Muscle of arm (tissue), 12 donors: ENCODE data around the gene RFLNA. TPM values are rescaled to one million over a fixed set of nuclear protein-coding genes. Genes with fewer than 3 reads are reported as not detected.

Experiments
- DNase-seq: peaks from one replicate; pipeline ENCODE4 v3.0.0-alpha.2; 2013
- polyA plus RNA-seq, 12 donors: library from polyadenylated mRNA; unstranded; fragments of 120-200 nt; gene quantifications; one replicate each; pipeline ENCODE4 v1.2.1, GENCODE V29; 2013; ENCODE audit not compliant: insufficient read length in 12 of 12

RFLNA gene
- polyA plus RNA-seq, 12 donors = 3.2 to 21.8 (median 5.8) TPM; not detected in 1

DNA sequence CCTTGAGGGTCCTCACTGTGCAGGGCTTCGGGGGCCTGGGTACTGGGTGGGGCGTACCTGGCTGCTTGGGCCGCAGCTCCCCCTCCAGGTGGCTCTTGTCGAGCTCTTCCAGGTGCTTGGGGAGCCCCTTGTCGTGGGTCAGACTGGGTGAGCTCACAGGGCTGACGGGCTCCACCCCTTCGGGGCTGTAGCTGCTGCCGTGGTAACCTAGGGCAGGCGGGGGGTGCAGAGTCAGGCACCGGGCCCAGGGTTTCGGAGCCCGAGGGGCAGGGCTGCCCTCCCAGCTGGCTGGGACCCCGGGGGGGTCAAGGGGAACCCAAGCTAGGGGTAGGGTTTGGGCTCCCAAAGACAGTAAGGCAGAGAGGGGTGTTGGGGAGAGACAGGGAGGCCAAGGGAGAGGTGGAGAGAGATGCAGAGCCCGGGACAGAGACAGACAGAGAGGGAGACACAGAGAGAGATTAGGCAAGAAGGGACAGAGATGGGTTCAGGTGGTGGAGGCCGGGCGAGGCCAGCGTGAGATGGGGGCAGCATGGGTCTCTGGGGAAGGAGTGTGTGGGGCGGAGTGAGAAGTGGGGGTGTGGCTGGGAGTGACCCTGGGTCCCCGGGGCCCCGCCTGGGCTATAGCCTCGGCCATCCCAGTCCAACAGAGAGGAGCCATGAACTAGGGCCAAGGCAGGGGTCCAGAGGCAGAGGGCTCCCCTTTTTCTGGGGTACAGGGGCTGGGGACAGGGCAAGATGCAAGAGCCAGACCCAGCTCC lies 40.7 kb downstream of the RFLNA start:
- DNase-seq = no peak

DNA sequence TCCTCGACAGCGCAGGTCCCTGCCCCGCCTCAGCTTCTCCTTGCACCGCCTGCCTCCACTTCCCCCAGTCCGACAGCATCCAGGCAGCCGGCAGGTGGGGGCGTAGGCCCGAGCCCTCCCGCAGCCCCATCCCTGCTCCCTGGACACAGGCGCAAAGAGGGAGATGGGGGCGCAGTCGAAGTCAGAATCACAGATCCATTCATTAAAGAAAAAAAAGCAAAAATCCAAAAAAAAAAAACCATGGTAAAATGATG lies 41.2 kb downstream of the RFLNA start:
- no peak for DNase-seq

DNA sequence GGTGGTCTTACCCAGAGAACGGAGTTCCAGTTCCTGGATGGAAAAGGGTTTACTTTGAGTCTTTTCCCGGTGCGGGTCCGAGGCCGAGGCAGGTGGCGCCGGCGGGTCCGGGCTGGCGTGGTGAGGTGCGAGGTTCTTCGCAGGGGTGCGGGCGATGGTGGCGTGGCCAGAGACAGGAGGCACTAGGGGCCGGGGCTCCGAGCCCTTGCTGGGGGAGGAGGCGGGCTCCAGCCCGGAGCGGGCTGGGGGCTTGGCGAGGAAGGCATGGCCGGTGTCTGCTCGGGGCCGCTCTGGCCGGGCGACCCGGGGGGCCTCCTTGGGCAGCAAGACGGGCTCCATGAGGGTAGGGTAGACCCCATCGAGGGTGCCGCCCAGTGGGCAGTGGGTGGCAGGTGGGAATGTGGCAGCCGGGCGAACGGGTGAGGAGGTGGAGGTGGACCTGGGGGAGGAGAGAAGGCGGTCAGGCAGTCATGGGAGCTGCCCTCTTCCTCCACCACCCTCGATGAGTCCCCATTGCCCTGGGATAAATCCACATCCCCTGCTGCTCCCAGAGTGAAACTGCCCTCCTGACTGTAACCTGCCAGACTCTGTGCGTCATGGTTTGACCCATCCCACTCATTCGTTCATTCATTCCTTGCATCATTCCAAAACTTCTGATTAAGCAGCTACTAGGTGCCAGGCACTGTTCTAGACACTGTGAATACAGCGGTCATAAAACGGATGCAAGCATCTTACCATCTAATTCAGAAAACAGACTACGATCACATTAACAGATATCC lies 42.0 kb downstream of the RFLNA start:
- DNase-seq = no peak

DNA sequence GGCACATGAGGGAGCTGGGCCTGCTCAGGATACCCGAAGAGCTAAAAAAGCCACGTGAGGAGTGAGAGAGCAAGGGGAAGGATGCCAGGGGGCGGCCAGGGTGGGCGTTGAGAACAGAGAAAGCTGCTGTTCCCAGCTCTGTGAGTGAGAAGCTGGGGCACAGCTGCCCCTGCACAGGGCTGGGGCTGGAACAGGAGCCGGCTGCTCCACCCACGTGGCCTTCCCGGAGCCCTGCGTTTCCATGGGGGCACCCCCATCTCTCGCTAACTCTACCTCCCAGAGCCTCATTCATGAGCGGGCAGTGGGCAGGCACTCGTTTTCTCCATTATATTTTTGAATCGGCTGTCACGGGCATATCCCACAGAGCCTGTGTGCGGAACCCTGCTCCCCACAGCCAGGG lies 42.7 kb downstream of the RFLNA start:
- no peak for DNase-seq

DNA sequence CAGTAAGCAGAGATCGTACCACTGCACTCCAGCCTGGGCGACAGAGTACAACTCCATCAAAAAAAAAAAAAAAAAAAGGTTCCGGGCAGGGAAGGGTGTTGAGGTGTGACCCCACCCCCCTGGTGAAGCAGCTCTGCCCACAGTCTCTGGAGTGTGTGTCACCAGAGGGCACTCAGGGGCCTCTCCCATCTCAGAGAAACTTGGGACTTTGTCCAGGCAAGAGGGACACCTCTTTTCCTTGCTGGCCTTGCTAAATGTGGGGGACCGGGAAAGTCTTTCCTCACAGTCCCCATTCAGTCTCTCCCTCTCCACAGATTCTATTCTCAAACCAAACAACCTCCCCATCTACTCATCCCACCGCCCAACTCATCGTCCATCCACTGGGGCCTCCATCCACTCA lies 43.6 kb downstream of the RFLNA start:
- DNase-seq = no peak

DNA sequence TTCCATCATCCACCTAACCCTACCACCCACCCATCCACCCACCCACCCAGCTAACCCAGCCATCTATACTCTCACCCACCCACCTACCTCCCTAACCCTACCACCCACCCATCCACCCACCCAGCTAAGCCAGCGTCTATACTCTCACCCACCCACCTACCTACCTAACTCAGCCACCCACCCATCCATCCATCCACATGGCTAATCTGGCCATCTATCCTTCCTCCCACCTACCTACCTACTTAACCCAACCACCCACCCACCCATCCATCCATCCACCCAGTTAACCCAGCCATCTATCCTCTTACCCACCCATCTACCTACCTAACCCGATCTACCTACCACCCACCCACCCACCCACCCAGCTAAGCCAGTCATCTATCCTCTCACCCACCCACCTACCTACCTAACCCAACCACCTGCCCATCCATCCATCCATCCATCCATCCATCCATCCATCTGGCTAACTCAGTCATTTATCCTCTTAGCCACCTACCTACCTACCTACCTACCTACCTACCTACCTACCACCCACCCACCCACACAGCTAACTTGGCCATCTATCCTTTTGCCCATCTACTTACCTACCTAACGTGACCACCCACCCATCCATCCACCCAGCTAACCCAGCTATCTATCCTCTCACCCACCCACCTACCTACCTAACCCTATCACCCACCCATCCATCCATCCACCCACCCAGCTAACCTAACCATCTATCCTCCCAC lies 44.1 kb downstream of the RFLNA start:
- DNase-seq = no peak

DNA sequence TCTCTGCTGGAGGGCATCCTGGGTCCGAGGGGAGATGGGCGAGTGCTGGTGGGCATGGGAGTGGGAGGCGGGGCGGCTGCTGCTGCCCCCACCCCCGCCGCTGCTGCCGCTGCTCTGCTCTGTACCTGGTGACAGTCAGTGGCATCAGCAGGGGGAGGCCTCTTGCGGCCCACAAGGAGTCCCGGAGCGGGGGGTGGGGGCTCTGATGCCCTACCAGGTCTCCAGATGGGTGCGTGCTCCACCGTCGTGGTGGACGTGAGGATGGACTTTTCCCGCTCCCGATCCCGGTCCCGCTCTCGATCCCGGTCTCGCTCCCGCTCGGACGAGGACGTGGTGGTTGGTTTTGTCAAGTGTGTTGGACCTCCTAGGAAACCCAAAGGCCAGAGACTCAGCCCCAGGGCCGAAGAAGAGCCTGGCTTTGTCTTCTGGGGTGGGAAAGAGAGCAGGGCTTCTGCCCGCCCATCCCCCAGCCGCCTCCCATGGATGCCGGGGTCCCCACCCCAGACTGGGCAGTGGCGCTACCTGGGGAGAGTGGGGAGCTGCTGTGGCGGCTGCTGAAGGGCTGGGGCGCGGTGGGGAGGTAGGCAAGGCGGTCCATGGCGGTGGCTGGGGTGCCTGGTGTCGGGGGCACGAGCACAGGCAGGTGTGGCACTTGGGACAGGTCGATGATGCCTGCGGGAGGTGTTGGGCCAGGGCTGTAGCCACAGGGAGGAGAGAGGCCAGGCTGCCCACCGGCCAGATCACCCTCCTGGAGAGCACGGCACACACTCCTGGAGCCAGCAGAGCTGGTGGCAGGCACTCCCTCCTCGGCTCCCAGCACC lies 45.4 kb downstream of the RFLNA start:
- DNase-seq = no peak

DNA sequence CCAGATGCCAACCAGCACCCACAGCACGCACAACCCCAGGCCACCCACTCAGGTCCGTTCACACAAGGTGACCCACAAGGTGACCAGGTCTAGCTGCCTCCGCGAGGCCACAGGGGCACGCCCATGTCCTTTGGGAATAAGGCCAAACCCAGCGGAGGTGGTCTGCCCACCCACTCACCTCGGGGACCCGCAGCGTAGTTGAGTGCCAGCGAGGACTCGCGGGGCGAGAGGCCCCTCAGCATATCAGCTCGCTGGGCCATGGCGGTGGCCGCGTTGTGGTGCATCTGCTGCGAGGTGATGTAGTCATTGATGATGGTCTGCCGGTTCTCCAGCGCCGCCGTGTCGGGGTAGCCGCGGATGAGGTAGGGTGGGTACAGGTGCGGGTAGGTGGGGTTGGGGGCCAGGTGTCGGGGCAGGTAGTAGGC lies 46.8 kb downstream of the RFLNA start:
- DNase-seq = no peak

DNA sequence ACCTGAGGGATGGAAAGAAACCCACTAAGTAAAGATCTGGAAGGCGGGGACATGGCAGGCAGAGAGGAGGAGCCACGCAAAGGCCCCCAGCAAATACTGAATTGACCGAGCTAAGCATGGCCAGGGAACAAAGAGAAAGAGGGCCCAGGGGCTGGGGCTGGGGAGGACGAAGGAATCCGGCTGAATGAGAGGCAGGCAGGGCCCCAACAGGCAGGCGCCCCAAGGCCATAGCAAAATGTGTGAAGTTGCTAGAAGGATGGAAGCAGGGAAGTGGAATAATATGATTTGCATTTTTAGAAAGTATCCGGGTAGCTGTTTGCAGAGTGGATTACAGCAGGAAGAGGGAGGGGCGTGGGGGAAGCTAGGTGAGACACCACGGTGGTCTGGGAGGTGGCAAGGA lies 49.1 kb downstream of the RFLNA start:
- no peak for DNase-seq

DNA sequence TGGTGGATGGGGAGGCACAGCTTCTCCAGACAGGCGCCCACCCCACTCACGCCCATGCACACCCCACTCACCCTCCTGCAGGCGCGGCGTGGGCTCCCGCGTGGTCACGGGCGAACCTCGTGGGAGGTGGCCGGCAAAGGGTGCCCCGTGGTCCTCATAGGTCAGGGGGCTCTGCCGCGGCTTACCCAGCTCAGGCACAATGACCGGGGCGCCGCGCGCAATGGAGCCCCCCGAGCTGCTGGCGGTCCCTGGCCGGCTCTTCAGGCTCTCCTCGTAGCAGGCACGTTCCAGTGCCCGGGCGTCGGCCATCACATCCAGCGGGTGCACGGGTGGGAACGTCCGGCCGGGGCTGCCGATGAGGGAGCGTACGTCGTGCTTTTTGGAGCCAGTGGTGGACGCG lies 49.6 kb downstream of the RFLNA start:
- DNase-seq = no peak

DNA sequence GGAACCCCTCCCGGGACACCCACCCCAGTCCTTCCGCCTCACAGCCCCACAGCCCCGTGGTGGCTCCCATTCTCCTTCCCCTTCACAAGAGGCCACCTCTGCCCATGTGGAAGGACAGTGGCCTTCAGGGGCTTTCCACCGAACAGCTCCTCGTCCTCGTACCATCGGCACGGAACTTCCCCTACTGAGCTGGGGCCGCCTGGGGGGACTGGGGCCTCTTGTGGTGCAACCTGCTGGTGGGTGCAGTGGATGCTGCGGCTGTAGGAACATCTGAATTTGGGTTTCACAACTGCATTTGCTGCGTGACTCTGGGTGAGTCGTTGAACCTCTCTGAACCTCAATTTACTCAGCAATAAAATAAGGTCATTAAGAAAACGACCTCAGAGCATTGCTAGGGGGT lies 50.9 kb downstream of the RFLNA start:
- DNase-seq = no peak

DNA sequence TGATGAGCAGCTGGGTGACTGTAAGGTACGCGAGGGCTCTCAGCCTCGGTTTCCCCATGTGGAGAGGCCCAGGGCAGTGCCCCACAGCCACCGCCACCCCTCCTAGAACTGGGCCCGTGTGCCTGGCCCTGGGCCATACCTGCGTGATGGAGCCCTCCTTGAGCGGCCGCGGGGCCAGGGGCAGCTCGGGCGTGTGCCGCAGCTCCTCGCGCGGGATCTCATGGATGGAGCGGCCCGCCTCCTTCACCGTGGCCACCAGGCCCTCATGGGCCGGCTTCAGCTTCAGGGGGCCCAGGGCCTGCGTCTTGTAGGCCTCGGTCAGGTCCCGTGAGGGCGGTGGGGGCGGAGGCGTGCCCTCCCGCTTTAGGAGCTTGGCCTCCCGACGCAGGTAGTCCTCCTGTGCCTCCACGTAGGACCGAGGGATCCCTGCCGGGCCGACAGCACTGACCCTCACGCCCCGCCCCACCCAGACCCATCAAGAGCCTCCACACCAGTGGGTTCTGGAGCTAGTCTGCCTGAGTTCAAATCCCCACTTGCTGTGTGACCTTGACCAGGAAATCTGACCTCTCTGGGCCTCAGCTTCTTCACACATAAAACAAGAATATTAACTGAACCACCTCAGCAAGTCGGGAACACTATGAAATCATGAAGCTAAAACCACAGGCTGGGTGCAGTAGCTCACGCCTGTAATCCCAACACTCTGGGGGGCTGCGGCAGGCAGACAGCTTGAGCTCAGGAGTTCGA lies 51.7 kb downstream of the RFLNA start:
- no peak for DNase-seq

DNA sequence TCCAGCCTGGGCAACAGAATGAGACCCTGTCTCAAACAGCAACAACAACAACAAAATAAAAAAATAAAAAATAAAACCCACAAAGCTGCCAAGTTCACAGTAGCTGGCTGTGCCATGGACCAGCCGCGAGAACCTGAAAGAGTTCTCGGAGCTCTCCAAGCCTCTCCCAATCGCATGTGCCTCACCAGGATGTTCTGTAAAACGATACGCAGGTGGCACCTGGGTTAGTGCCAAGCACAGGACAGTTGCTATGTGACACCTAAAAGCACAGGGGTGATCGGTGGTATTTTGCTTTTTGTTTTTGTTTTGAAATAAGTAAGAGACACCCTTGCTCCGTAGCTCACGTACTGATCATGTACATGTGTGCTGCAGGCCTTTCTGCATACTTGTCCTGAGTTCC lies 52.4 kb downstream of the RFLNA start:
- DNase-seq = no peak

DNA sequence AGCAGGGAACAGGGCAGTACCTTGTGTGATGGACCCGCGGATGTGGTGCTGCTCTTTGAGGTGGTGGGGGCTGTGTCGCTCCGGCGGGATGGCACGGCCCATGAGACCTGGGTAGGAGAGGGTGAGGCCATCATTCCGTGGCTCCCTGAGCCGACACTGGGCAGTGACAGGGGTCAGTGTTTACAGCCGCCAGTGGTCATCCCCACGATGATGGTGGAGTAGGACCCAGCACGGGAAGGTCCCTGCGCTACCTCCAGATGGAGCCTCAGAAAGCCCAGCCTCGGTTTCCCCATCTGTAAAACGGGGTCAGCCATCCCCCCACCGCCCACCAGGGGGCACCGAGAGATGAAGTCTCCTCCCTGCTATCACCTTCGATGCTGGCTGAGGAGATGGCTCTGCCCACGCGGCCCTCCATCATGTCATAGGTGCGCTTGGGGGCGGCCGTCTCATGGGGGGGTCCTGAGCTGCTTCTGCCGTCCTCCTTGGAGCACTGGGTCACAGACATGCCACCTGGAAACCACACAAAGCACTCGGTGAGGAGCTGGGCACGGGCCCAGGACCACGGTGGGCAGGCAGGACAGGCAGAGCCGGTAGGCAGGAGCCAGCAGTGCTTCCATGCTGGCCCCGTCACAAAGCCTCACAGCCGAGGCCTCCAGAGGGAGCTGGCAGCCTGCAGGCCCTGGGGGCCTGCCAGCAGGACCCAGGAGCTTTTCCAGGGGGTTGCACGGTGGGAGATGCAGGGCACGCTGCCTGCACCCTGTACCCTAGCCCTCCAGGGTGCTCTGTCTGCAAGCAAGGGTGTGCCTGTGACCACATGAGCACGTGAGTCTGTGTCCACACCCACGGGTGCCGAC lies 53.1 kb downstream of the RFLNA start:
- DNase-seq = no peak

DNA sequence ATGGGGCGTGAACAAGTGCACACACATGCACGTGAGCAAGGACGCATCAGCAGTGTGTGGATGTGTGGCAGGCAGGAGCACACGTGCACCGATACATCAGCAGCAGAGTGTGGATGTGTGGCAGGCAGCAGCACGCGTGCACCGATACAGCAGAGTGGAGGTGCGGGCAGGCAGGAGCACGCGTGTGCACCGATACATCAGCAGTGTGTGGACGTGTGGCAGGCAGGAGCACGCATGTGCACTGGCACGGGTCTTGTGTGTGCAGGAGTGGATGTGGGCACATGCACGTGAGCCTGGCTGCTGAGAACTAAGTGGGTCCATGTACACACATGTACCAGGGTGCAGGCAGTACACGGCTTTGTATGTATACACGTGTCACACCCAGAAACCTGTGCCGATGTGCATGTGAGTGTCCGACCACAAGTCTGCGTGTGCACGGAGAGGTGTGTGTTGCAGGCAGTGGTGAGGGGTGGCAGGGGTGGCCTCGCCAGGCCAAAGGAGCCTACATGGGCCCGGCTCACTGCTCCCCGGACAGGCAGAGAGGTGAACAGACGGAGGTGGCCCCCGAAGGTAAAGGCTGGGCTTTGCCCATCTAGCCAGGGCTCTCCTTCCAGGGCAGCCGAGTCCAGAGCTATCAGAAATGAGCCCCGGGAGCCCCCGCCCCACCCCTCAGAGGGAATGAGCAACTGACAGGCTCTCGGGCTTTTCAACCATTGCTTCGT lies 53.9 kb downstream of the RFLNA start:
- DNase-seq = no peak

DNA sequence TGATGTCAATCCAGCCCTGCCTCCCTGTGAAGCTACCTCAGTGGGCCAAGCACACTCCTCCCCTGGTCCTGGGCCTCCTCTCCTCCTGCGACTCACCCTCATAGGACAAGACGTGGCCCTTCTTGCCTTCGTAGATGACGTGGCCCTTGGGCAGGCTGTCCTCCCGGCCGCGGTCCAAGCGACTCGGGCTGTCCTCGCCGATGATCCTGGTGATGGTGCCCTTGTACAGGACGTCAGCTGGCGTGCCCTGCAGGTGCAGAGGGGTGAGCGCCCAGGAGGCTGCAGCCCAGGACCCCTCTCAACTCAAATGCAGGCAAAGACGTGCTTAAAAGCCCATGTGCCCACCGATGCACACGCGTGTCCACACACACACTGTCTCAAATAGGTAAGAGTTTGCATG lies 55.6 kb downstream of the RFLNA start:
- no peak for DNase-seq

DNA sequence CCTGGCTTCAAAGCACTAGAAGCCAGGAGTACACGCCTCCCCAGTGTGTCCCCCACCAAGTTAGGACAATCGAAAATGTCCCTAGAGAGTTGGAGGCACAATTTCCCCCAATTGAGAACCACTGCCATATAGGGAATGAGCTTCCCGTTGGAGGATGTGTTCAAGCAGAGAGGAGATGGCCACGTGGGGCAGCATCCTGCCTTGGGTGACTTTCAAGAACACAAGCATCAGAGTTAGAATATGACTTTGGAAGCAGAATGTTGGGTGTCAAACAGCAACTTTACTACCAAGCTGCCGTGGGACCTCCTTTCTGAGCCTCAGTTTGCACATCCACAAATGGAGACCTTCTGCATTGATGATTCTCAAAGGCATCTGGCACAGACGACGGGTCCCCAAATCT lies 56.5 kb downstream of the RFLNA start:
- DNase-seq = no peak

DNA sequence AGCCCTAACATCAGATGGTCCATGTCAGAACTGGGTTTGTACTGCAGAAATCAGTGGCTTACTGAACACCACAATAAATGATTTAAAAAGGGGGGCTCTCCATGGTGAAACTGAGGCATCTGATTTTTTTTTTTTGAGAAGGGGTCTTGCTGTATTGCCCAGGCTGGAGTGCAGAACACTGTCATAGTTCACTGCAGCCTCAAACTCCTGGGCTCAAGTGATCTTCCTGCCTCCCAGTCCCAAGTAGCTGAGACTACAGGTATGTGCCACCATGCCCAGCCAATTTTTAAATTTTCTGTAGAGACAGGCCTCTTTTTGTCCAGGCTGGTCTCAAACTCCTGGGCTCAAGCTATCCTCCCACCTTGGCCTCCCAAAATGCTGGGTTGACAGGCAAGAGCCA lies 57.4 kb downstream of the RFLNA start:
- DNase-seq = no peak

DNA sequence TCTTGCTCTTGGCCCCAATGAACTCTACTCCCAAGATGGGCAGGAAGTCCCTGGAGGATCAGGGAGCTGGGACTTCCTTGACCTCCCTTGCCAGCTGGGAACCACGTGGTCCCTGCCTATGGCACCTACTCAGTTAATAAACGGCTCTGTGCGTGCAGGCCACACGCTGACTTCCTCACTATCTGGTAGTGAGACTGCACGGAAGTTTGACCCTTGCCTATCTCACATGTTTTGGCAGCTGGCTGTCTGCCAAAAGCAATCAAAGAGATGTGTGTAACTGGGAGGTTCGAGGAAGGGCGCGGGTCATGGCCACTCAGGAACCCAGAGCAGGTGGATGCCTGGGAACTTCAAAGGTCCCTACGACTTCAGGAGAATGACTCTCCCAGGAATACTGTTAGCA lies 57.9 kb downstream of the RFLNA start:
- DNase-seq = no peak

DNA sequence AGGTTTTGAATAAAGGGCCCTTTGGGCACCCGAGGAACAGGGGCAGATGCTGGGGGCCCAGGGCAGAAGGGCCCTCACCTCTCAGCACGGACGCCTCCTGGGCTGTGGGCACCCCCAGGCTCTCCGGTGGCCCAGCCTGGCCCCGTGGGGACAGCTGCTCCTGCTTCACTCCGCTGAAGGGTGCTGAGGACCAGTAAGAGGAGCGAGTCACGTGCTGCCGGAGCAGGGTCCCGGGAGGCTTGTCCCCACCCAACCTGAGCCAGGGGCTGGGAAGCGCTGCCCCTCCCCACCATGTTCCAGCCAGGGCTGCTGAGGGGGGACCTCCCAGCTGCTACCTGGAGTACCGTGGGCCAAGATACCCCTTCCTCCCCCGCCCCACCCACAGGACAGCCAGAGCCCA lies 59.5 kb downstream of the RFLNA start:
- no peak for DNase-seq
